Endothelial cell of umbilical vein (primary cell): ENCODE data around the gene PRKAG2. TPM values are rescaled to one million over a fixed set of nuclear protein-coding genes. Genes with fewer than 3 reads are reported as not detected.

Experiments used
- BruUV-seq: library from RNA; stranded (reverse); fragments of 400-500 nt; replicated peaks from 2 replicates; lab custom pipeline; 2021; lab: Mats Ljungman, UMichigan
- CTCF ChIA-PET: fragments of 300-600, 350-600 bp; sonication (Branson Sonifier 250); formaldehyde crosslinking; loops from one replicate; lab custom pipeline; 2021; ENCODE audit warnings: antibody characterized with exemption, inconsistent platforms; lab: Charles Lee
- POLR2A ChIA-PET: fragments of 300-600, 350-600 bp; sonication (Branson Sonifier 250); formaldehyde crosslinking; loops from one replicate; lab custom pipeline; 2021; ENCODE audit warnings: antibody characterized with exemption, inconsistent platforms; lab: Charles Lee
- DNase-seq: peaks from one replicate; pipeline ENCODE4 v3.0.0-alpha.2; 2011; ENCODE audit warnings: low read depth, low spot score
- FAIRE-seq: peaks from 2 replicates; lab custom pipeline; 2011; peaks lifted over from hg19 to GRCh38; lab: Jason Lieb, UNC
- H2AFZ ChIP-seq: 2 replicates; pipeline ENCODE4 v1.6.0; 2012; ENCODE audit warnings: low read depth, low read length, control low read depth, inconsistent platforms
- H3K27ac ChIP-seq: 2 replicates; pipeline ENCODE4 v1.5.1; 2011; ENCODE audit warnings: low read depth, mild to moderate bottlenecking, control low read depth, low read length, moderate library complexity; ENCODE audit not compliant: insufficient read depth
- H3K27me3 ChIP-seq, 2 experiments: 2 replicates each; pipeline versions ENCODE4 v1.6.0 to v1.6.1; 2011; ENCODE audit warnings: low read length in 2 of 2, mixed read lengths in 1 of 2; ENCODE audit not compliant: control insufficient read depth in 2 of 2, insufficient read depth in 2 of 2
- H3K36me3 ChIP-seq, 2 experiments: 2 replicates in 1 of 2; 3 replicates in 1 of 2; pipeline ENCODE4 v1.5.1; 2011; ENCODE audit warnings: low read length in 2 of 2, mild to moderate bottlenecking in 1 of 2, moderate library complexity in 1 of 2; ENCODE audit not compliant: control insufficient read depth in 2 of 2, insufficient read depth in 2 of 2; ENCODE audit errors: extremely low read depth in 1 of 2
- H3K4me1 ChIP-seq: 3 replicates; pipeline ENCODE4 v1.5.1; 2011; ENCODE audit warnings: mild to moderate bottlenecking, low read length; ENCODE audit not compliant: control insufficient read depth, insufficient read depth; ENCODE audit errors: extremely low read depth
- H3K4me2 ChIP-seq: 2 replicates; pipeline ENCODE4 v1.6.1; 2011; ENCODE audit warnings: low read length, control low read depth, mixed read lengths; ENCODE audit not compliant: insufficient read depth
- H3K4me3 ChIP-seq, 3 experiments: fragments of 200-600 bp in 1 of 3; sonication (generic), shearing (Covaris generic) in 1 of 3; replicated peaks in 1 of 3; 2 replicates each; pipeline ENCODE4 v1.5.1; 2011 to 2016; ENCODE audit warnings: control low read depth in 3 of 3, low read length in 3 of 3, mild to moderate bottlenecking in 2 of 3, inconsistent platforms in 1 of 3, low read depth in 1 of 3, moderate library complexity in 1 of 3; ENCODE audit not compliant: insufficient read depth in 1 of 3
- H3K79me2 ChIP-seq: 2 replicates; pipeline ENCODE4 v1.6.0; 2012; ENCODE audit warnings: low read length, inconsistent platforms; ENCODE audit not compliant: control insufficient read depth, insufficient read depth
- H3K9ac ChIP-seq: replicated peaks from 2 replicates; pipeline ENCODE3; 2011; ENCODE audit warnings: low read length, control low read depth; ENCODE audit not compliant: insufficient read depth; ENCODE audit errors: extremely low read depth
- H3K9me1 ChIP-seq: replicated peaks from 3 replicates; pipeline ENCODE4 v1.6.0; 2011; ENCODE audit warnings: mild to moderate bottlenecking, low read length; ENCODE audit not compliant: control insufficient read depth, insufficient read depth; ENCODE audit errors: extremely low read depth
- H3K9me3 ChIP-seq: replicated peaks from 2 replicates; pipeline ENCODE4 v1.5.1; 2012; ENCODE audit warnings: low read length, inconsistent platforms; ENCODE audit not compliant: control insufficient read depth, insufficient read depth
- H4K20me1 ChIP-seq: replicated peaks from 2 replicates; pipeline ENCODE3; 2011; ENCODE audit warnings: mild to moderate bottlenecking, low read length; ENCODE audit not compliant: control insufficient read depth, insufficient read depth; ENCODE audit errors: extremely low read depth
- EZH2 ChIP-seq: IDR thresholded peaks from 2 replicates; pipeline ENCODE4 v1.6.1; 2012; ENCODE audit warnings: borderline replicate concordance, low read depth, mild to moderate bottlenecking, moderate library complexity, low read length, inconsistent platforms; ENCODE audit not compliant: severe bottlenecking
- FOS ChIP-seq: IDR thresholded peaks from 2 replicates; pipeline ENCODE4 v1.6.1; 2011; ENCODE audit warnings: mild to moderate bottlenecking, low read length, moderate library complexity, borderline replicate concordance; ENCODE audit not compliant: insufficient read depth
- GATA2 ChIP-seq: IDR thresholded peaks from 2 replicates; pipeline ENCODE4 v1.7.0; 2011; ENCODE audit warnings: low read depth, mild to moderate bottlenecking, moderate library complexity, mixed read lengths, low read length; ENCODE audit not compliant: insufficient read length, insufficient read depth
- JUN ChIP-seq: IDR thresholded peaks from 2 replicates; pipeline ENCODE4 v1.6.1; 2011; ENCODE audit warnings: borderline replicate concordance, low read depth; ENCODE audit not compliant: insufficient read length, insufficient read depth
- MAX ChIP-seq: IDR thresholded peaks from 2 replicates; pipeline ENCODE4 v1.6.1; 2011; ENCODE audit not compliant: insufficient read depth, insufficient read length
- MYC ChIP-seq: IDR thresholded peaks from one replicate; pipeline ENCODE4 v1.6.1; 2011; ENCODE audit warnings: mild to moderate bottlenecking, low read depth, low read length
- POLR2A ChIP-seq: IDR thresholded peaks from 2 replicates; pipeline ENCODE4 v1.6.1; 2012; ENCODE audit warnings: low read depth, mild to moderate bottlenecking, control low read depth, low read length
- POLR2AphosphoS5 ChIP-seq: IDR thresholded peaks from 2 replicates; pipeline ENCODE4 v1.6.1; 2012; ENCODE audit warnings: low read depth, mild to moderate bottlenecking, control low read depth, low read length, moderate library complexity; ENCODE audit not compliant: insufficient read depth
- dilution Hi-C: fragments of 300-500 bp; cut with MboI; formaldehyde crosslinking; loops from one replicate; pipeline ENCODE4 v1.15.0; 2019; ENCODE audit warnings: low sequenced_read_pairs; ENCODE audit not compliant: extremely low pct_ligation_motif_present
- intact Hi-C: fragments of 100-400 bp; cut with micrococcal nuclease; formaldehyde crosslinking; loops from one replicate; pipeline ENCODE4 v1.10.0; 2022
- polyA plus RNA-seq, 4 experiments: library from polyadenylated mRNA; depleted of rRNA in 3 of 4; stranded (reverse) in 3 of 4; unstranded in 1 of 4; fragments of >200 nt; gene quantifications; 2 replicates each; pipeline versions ENCODE4 v1.2.1 to v1.2.3, GENCODE V29; 2011 to 2012; ENCODE audit warnings: missing spikeins in 1 of 4
- total RNA-seq: library from RNA; stranded (reverse); gene quantifications from 2 replicates; pipeline ENCODE4 v1.2.3, GENCODE V29; 2021
- TF ChIP-seq, protein P1 (sequence below), 2 donors: IDR thresholded peaks; 1 replicate in 1 of 2; 2 replicates in 1 of 2; pipeline ENCODE4 v1.5.1; 2011; ENCODE audit warnings: low read length in 2 of 2, mild to moderate bottlenecking in 2 of 2, moderate library complexity in 2 of 2, control low read depth in 1 of 2, inconsistent platforms in 1 of 2, low read depth in 1 of 2; ENCODE audit not compliant: insufficient read depth in 1 of 2; ENCODE audit errors: extremely low read depth in 1 of 2

The PRKAG2 gene
- total and polyA plus RNA-seq, 2 donors (not counting 3 experiments of a cell fraction or from before 2014, with no cell fraction given), result 19.3 to 51.5 TPM

DNA sequence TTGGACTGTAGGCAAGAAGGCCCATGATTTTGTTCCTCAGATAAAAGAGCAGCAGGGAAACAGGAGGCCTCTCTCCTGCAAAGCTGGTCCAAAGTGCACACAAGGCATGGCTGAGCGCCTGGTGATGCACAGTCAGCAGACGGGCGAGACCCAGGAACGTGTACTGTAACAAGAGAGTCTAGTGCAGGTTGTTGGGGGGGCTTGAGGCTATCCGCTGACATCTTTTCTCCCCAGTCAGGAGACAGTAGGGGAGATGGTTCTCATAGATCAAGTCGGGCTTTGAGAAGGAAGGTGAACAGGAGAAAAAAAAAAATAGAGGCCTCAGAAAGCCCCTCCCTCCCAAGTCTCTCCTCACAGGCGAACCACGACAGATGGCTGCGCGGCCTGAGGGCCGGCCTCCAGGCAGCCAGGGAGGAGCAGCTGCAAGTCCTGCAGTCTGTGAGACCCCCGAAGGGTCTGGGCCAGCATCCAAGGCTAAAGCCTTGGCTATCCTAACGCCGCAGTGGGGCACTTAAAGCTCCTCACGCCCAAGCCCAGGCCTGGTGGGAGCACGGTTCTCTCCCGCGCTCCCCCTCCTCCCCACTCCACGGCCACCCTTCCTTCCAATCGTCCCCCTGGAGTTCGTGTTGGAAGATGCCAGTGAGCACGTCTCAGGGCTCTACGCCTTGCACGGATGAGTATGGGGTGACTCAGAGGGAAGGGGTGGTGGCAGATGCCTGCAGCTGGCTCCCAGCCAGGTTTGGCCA, 68.3 kb downstream of the PRKAG2 start:
- no peaks in the 10 kb centered on the region for H3K9me3 ChIP-seq
- POLR2A ChIA-PET, result no interaction called here
- dilution Hi-C loops, result no loop called here
- no peaks in the 10 kb centered on the region for H4K20me1 ChIP-seq
- no peaks in the 10 kb centered on the region for H3K79me2 ChIP-seq
- H3K27me3 ChIP-seq, result peaks cover 3 to 4% of the 10 kb centered on the region in 2 experiments
- H2AFZ ChIP-seq, result no peak overlapping the region
- H3K36me3 ChIP-seq, result no peaks in the 10 kb centered on the region
- FAIRE-seq (no peak), DNase-seq (no peak)
- no peak overlapping the region for H3K27ac ChIP-seq
- no peak overlapping the region for H3K4me3 ChIP-seq
- TF ChIP-seq POLR2AphosphoS5 (no peak), GATA2 (no peak), FOS (no peak), POLR2A (no peak), JUN (no peak), MAX (no peak), EZH2 (no peak), MYC (no peak)
- TF ChIP-seq, protein P1, sequence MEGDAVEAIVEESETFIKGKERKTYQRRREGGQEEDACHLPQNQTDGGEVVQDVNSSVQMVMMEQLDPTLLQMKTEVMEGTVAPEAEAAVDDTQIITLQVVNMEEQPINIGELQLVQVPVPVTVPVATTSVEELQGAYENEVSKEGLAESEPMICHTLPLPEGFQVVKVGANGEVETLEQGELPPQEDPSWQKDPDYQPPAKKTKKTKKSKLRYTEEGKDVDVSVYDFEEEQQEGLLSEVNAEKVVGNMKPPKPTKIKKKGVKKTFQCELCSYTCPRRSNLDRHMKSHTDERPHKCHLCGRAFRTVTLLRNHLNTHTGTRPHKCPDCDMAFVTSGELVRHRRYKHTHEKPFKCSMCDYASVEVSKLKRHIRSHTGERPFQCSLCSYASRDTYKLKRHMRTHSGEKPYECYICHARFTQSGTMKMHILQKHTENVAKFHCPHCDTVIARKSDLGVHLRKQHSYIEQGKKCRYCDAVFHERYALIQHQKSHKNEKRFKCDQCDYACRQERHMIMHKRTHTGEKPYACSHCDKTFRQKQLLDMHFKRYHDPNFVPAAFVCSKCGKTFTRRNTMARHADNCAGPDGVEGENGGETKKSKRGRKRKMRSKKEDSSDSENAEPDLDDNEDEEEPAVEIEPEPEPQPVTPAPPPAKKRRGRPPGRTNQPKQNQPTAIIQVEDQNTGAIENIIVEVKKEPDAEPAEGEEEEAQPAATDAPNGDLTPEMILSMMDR (IDR thresholded peaks at IDR 0.05; ENCODE audit: extremely low read depth in 1 of 2, insufficient read depth in 1 of 2, low read depth in 1 of 2, low read length in 2 of 2), result no peak
- no peaks in the 10 kb centered on the region for H3K9me1 ChIP-seq
- BruUV-seq, result no TSS peak
- no peak overlapping the region for H3K4me2 ChIP-seq
- H3K9ac ChIP-seq, result no peak overlapping the region
- intact Hi-C loops, result no loop called here
- no peaks in the 10 kb centered on the region for H3K4me1 ChIP-seq
- CTCF ChIA-PET, result no interaction called here
